HG03196 (cell line): ENCODE data around the gene HAGHL.
"Not testable (repeated sequence)": the region's sequence is repeated elsewhere in the genome, so short reads cannot be mapped to it uniquely, and the experiment has no call there.

ENCODE experiments used
- ATAC-seq: cut with Tn5 transposase; IDR thresholded peaks from one replicate; pipeline ENCODE4 v1.9.1; 2021; ENCODE audit not compliant: unreplicated experiment

Gene HAGHL

GRCh38 chr16:687499-687898 lies 39.4 kb upstream of the HAGHL start:
- no peak for ATAC-seq

GRCh38 chr16:689175-689897 lies 37.6 kb upstream of the HAGHL start:
- ATAC-seq, result no peak

DNA sequence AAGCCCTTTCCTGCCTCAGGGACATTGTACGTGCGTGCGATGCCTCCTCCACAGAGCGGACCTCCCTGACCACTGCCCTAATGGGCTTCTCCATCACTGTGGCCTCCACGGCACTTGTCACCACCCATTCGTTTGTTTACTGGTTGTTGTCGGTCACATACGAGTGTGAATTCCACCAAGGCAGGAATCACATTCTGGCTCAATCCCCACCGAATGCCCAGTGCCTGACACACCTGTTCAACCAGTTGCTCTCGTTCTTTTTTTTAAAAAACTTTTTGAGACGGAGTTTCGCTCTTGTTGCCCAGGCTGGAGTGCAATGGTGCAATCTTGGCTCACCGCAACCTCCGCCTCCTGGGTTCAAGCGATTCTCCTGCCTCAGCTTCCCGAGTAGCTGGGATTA lies 35.7 kb upstream of the HAGHL start:
- not testable (repeated sequence) for ATAC-seq

- ATAC-seq, result no peak
Observed at GRCh38 chr16:692356-693108, 34.4 kb upstream of the HAGHL start.

GRCh38 chr16:693364-693763 lies 33.5 kb upstream of the HAGHL start:
- no peak for ATAC-seq

GRCh38 chr16:693766-694165 lies 33.1 kb upstream of the HAGHL start:
- ATAC-seq, result no peak

DNA sequence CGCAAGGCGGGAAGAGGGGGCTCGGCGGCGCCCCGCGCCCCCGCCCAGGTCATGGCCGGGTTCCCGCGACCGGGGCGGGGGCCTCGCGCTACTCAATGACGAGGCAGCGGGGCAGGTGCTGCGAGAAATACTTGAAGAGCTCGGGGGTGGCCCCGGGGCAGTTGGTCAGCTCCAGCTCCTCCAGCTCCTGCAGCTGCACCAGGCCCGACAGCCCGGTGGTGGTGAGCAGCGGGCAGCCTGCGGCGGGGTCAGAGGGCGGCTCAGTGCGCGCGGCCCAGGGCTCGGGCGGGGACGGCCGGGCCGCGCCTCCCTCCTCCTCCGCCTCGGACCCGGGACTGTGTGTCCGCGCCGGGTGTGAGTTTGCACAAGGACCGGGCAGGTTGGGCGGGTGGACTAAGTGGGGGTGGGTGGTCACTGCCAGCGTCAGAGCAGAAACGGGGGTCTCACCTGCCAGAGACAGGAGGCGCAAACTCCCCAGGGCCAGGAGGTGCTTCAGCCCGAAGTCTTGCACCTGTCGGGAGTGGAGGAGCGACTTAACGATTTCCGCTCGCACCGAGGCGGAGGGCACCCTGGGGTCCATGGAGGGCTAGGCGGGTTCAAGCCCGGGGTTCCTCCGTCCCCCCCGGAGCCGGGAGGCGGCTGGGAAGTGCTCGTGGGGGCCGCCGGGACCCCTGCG lies 32.6 kb upstream of the HAGHL start:
- no peak for ATAC-seq

DNA sequence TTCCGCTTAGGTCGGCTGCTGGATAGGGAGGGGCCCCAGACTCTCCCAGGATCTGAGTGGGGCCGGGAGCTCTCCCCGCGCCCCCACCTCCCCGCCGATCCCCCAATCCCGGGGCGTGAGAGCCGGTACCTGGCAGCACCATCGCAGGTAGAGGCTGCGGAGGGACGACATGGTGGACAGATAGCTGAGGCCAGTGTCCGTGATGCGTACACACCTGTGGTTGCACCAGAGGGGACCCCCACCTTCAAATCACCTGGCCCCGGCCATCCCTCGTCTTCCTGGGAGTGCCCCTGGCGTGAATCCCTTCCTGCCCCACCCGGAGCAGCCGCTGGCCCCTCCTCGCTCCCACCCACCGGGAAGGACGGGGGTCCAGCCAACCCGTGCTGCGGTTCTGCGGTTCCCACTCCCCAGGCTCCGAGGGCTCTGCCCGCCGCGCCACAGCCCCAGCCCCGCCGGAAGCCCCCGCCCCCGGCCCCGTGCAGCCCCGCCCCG lies 32.0 kb upstream of the HAGHL start:
- no peak for ATAC-seq

DNA sequence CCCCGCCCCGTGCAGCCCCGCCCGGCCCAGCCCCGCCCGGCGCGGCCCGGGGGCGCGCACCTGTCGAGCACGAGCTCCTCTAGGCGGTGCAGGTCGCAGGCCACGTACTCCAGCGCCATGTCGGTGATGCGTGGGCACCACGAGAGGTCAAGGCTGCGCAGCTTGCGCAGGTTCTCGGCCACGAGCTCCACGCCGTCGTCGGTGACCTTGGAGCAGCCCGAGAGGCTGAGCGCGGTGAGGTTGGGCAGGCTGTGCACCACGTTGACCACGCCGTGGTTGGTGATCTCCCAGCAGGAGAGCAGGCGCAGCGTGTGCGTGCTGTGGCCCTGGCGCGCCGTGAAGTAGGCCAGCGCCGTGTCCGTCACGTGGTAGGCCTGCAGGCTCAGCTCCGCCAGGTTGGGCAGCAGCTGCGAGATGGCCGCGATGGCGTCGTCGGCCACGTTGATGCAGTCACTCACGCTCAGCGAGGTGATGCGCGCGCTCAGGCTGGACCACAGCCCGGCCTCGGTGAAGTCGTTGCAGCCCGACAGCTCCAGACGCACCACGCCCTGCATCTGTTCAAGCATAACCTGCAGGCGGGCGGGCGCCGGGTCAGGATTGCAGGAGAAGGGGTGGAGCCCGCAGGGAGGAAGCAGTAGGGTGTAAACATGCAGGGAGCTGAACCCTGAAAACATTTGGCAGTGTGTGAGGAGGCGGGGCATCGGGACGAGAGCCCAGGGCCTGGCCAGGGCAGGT lies 31.4 kb upstream of the HAGHL start:
- no peak for ATAC-seq

DNA sequence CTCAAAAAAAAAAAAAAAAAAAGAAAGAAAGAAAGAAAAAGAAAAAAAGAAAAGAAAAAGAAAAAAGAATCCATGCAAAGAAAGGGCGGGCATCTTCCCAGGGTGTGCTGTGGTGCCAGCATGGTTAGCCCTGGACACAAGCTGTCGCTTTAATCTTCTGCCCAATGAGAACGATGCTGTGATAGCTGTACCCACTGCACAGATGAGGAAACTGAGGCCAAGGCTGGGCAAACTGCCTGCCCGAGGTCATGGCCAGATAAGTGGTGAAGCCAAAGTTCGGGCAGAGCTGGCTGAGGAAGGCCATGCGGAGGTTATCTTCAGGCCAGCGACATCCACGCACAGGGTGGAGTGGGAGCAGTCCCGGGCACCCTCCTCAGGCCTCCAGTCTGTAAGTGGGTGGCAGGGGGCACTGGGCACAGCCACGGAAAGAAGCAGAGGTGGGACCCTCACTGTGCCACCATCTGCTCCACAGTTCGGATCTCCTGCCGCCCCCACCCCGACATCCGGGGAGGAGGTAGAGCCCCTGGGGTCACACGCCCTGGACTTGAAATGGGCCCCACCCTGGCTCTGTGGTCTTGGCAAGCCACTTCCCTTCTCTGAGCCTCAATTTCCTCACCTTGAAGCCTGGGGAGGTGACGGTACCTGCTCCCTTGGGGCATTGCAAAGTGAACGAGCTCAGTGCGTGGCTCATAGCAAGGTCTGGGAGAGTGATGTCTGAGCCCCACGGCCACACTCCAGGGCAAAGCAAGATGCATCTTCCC lies 27.8 kb upstream of the HAGHL start:
- ATAC-seq, result no peak

- no peak for ATAC-seq
Observed at GRCh38 chr16:700684-701584, 26.0 kb upstream of the HAGHL start.

DNA sequence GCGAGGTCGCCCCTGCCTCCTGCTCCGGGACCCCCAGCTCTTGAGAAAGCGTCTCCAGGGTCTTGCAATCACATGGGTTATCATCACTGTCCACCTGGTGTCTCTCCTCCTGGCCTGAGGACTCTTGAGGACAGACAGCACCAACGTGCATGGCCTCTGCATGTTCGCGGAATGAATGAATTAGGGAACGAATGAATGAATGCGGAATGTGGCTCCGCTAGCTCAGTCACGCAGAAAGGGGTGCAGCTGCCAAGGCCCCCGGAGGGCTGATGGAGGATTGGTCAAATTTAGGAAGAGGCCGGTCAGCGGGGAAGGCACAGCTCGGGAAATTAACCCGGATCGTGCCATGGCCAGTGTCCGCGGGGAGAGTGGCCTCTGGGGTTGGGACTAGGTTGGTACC lies 24.6 kb upstream of the HAGHL start:
- no peak for ATAC-seq

DNA sequence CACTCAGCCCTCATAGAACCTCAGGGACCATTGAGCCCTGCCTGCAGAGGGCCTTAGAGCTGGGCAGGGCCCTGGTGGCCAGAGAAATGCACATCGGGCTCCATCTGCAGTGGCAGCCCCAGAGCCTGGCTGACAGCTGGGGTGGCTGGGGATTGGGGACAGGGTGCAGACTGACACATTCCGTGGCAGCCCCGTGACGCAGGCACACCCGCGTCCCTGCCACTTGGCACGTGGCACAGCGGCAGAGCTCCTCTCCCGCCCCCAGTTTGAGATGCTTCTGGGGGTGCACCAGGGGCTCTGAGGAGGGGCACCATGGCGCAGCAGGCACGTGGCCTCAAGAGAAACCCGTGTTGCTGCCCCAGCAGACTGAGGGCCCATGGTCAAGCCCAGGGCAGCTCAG lies 23.5 kb upstream of the HAGHL start:
- no peak for ATAC-seq

GRCh38 chr16:704047-704446 lies 22.9 kb upstream of the HAGHL start:
- no peak for ATAC-seq

DNA sequence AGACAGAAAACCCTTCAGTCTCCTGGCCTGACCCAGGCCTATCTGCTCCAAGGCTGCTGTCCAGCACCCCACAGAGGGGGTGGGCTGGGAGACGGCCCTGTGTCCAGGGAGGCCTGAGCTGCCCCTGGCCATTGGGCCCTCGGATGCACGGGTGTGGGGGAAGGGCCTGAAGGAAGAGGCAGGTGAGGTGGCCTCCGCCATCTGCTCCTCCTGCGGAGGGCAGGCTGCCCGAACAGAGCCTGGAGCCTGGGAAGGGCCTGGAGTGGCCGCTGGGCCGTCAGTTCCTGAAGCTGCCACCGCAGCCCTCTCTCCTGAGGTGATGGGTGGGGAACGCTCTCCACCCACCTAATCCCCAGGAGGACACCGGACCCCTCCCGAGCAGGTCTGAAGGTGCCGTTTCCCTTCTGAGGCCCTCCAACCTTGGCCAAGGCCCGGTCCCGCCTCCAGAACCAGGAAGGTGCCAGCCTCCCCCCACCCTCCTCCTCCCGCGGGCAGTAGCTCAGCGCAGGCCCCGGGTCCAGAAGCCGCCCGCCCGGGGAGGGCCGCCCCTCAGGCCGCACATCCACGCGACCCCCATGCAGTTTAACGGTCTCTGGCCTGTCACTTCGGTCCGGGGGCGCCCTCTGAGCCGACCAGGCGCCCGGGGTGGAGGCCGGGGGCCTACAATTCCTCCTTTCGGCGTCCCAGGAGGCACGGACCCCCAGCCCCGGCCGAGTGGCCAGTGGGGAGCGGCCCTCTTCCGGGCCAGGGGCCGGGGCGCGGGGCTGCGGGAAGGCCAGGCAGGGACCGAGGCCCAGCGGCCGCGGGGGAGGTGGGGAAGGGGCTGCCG lies 22.1 kb upstream of the HAGHL start:
- ATAC-seq, result no peak

GRCh38 chr16:705431-706188 lies 21.3 kb upstream of the HAGHL start, which contains the start of gene FBXL16:
Gene FBXL16, minus strand, starts transcription at chr16:705801. Its CDS starts 8,396 bp downstream, at chr16:697405.
- no peak for ATAC-seq

GRCh38 chr16:706189-707061 lies 20.5 kb upstream of the HAGHL start:
- ATAC-seq, result no peak
